Measurements from ENCODE around the gene KLHL35.
"Not testable (repeated sequence)": the region's sequence is repeated elsewhere in the genome, so short reads cannot be mapped to it uniquely, and the experiment has no call there.

Gene KLHL35

GRCh38 chr11:75424396-75424795 is 8.6 kb downstream of the KLHL35 start:
- H3K4me3 ChIP-seq (ENCODE audit: insufficient read depth, low read depth, low read length, poor library complexity, severe bottlenecking): no peak overlapping the region
- no peak for DNase-seq
- no peak overlapping the region for H3K27ac ChIP-seq (ENCODE audit: insufficient read depth, low read length, poor library complexity, severe bottlenecking)
- no peaks in the 10 kb centered on the region for H3K36me3 ChIP-seq (ENCODE audit: control insufficient read depth, insufficient read depth, low read length)
- H3K27me3 ChIP-seq (replicated peaks; ENCODE audit: control insufficient read depth, insufficient read depth, low read length, poor library complexity, severe bottlenecking): no peaks in the 10 kb centered on the region
- no peaks in the 10 kb centered on the region for H3K9me3 ChIP-seq (ENCODE audit: control insufficient read depth, low read length)
- no peaks in the 10 kb centered on the region for H3K4me1 ChIP-seq (ENCODE audit: control insufficient read depth, insufficient read depth, low read length, poor library complexity, severe bottlenecking)

GRCh38 chr11:75423721-75424120 is 9.3 kb downstream of the KLHL35 start:
- no peaks in the 10 kb centered on the region for H3K4me1 ChIP-seq (ENCODE audit: control insufficient read depth, insufficient read depth, low read length, poor library complexity, severe bottlenecking)
- H3K36me3 ChIP-seq (ENCODE audit: control insufficient read depth, insufficient read depth, low read length): no peaks in the 10 kb centered on the region
- H3K4me3 ChIP-seq (ENCODE audit: insufficient read depth, low read depth, low read length, poor library complexity, severe bottlenecking): no peak overlapping the region
- H3K27me3 ChIP-seq (replicated peaks; ENCODE audit: control insufficient read depth, insufficient read depth, low read length, poor library complexity, severe bottlenecking): no peaks in the 10 kb centered on the region
- DNase-seq: no peak
- no peak overlapping the region for H3K27ac ChIP-seq (ENCODE audit: insufficient read depth, low read length, poor library complexity, severe bottlenecking)
- no peaks in the 10 kb centered on the region for H3K9me3 ChIP-seq (ENCODE audit: control insufficient read depth, low read length)

DNA sequence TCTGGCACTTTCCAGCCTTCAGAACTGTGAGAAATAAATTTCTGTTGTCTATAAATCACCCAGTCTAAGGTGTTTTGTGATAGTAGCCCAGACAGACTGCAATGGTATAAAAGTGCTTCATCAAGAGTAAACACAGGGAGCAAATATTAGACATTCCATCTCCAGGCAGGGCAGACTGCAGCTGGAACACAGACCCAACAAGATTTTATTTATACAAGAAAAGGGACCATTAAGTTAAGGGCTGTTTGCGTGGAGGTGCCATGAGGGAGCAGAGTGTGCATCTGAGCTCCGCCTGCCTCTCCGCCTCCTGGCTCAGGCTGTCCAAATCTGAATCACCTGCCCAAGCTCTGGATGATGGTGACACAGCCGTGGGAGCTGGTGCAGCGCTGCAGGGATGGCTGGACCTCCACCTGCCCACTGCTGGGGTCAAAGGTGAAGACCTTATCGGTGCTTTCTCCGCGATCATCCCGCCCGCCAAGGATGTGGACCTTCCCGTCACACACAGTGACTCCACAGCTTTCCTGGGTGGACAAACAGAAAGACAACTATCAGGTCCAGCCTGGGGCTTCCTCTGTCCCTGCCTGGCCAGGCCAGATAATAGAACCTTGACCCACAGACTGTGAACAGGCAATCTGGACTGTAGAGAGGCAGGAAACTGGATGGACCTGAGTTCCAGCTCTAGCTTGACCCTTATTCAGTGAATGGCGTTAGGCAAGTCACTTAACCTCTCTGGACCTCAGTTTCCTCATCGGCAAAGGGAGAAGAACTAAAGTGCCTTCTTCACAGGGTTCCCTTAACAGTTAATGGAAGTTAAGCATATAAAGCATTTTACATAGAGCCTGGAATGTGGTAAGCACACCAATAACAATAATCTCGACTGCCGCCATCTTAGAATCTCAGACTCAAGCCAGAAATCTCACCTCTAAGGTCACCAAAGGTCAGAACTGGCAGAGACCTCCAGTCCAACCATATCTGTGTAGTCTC is 10.5 kb downstream of the KLHL35 start:
- Histone ChIP-seq H3K36me3 (ENCODE audit: control insufficient read depth, insufficient read depth, low read length) (no peaks in the 10 kb centered on the region), H3K4me1 (ENCODE audit: control insufficient read depth, insufficient read depth, low read length, poor library complexity, severe bottlenecking) (no peaks in the 10 kb centered on the region), H3K27ac (ENCODE audit: insufficient read depth, low read length, poor library complexity, severe bottlenecking) (no peak overlapping the region), H3K4me3 (ENCODE audit: insufficient read depth, low read depth, low read length, poor library complexity, severe bottlenecking) (no peak overlapping the region), H3K9me3 (ENCODE audit: control insufficient read depth, low read length) (no peaks in the 10 kb centered on the region), H3K27me3 (replicated peaks; ENCODE audit: control insufficient read depth, insufficient read depth, low read length, poor library complexity, severe bottlenecking) (no peaks in the 10 kb centered on the region)
- DNase-seq: no peak

GRCh38 chr11:75421902-75422247 is 11.1 kb downstream of the KLHL35 start:
- no peaks in the 10 kb centered on the region for H3K36me3 ChIP-seq (ENCODE audit: control insufficient read depth, insufficient read depth, low read length)
- no peak overlapping the region for H3K27ac ChIP-seq (ENCODE audit: insufficient read depth, low read length, poor library complexity, severe bottlenecking)
- no peak for DNase-seq
- H3K4me3 ChIP-seq (ENCODE audit: insufficient read depth, low read depth, low read length, poor library complexity, severe bottlenecking): no peak overlapping the region
- no peaks in the 10 kb centered on the region for H3K4me1 ChIP-seq (ENCODE audit: control insufficient read depth, insufficient read depth, low read length, poor library complexity, severe bottlenecking)
- no peaks in the 10 kb centered on the region for H3K9me3 ChIP-seq (ENCODE audit: control insufficient read depth, low read length)
- H3K27me3 ChIP-seq (replicated peaks; ENCODE audit: control insufficient read depth, insufficient read depth, low read length, poor library complexity, severe bottlenecking): no peaks in the 10 kb centered on the region

GRCh38 chr11:75421035-75421602 is 11.9 kb downstream of the KLHL35 start:
- Histone ChIP-seq H3K4me1 (ENCODE audit: control insufficient read depth, insufficient read depth, low read length, poor library complexity, severe bottlenecking) (no peaks in the 10 kb centered on the region), H3K9me3 (ENCODE audit: control insufficient read depth, low read length) (no peaks in the 10 kb centered on the region), H3K36me3 (ENCODE audit: control insufficient read depth, insufficient read depth, low read length) (no peaks in the 10 kb centered on the region), H3K27ac (ENCODE audit: insufficient read depth, low read length, poor library complexity, severe bottlenecking) (no peak overlapping the region), H3K4me3 (ENCODE audit: insufficient read depth, low read depth, low read length, poor library complexity, severe bottlenecking) (no peak overlapping the region), H3K27me3 (replicated peaks; ENCODE audit: control insufficient read depth, insufficient read depth, low read length, poor library complexity, severe bottlenecking) (no peaks in the 10 kb centered on the region)
- DNase-seq: no peak

DNA sequence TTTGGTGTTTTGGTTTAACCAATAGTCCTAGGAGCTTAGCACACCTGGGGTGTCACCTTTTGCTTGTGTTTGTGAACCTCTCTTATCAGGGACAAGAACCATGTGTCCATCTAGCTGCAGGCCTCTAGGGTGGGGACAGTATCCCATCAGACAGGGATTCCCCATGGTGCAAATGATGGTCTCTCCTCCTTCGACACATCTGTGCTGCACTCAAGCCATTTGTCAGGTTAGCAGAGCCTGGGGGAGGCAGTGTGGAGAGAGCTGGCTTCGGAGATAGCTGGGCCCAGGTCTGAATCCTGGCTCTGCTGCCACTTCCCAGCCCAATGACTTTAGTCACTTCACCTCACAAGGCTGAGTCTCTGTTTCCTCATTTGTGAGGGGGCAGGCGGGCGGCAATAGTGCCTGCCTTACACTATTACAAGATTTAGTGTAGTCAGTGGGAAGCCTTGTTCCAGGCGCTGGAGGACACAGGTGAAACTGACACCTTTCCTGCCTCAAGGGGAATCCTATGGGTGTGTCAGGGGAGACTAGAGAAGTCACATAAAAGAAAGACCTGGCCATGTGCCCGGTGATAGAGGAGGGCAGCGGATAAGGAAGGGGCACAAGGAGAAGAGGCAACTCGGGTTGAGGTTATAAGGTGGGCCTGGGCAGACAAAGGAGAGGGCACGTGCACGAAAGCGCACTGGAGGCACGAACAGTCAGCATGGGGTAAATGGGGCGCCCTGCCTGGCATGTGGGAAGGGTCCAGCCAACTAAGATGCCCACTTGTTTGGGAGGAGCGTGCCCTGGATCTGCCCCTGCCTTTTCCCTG is 12.6 kb downstream of the KLHL35 start:
- Histone ChIP-seq H3K4me1 (ENCODE audit: control insufficient read depth, insufficient read depth, low read length, poor library complexity, severe bottlenecking) (no peaks in the 10 kb centered on the region), H3K9me3 (ENCODE audit: control insufficient read depth, low read length) (no peaks in the 10 kb centered on the region), H3K4me3 (ENCODE audit: insufficient read depth, low read depth, low read length, poor library complexity, severe bottlenecking) (no peak overlapping the region), H3K27ac (ENCODE audit: insufficient read depth, low read length, poor library complexity, severe bottlenecking) (no peak overlapping the region), H3K36me3 (ENCODE audit: control insufficient read depth, insufficient read depth, low read length) (no peaks in the 10 kb centered on the region), H3K27me3 (replicated peaks; ENCODE audit: control insufficient read depth, insufficient read depth, low read length, poor library complexity, severe bottlenecking) (no peaks in the 10 kb centered on the region)
- DNase-seq: no peak

DNA sequence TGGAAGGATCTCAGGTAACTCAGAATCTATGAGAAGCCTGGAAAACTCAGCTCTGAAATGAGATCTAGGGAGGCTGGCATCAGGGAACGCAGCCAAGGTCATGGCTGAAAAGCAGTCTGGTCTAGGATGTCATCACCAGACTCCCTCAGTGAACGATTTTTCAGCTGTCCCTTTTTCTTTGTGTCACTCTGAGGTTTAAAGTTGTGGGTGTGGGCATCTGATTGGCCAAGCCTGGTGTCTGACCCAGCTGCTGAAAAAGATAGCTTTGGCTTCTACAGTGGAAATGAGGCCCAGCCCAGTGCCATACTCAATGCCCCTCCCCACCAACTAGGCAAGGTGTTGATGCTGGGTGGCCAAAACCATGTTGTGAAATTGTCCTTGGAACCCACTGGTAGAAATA is 19.1 kb downstream of the KLHL35 start:
- no peaks in the 10 kb centered on the region for H3K4me1 ChIP-seq (ENCODE audit: control insufficient read depth, insufficient read depth, low read length, poor library complexity, severe bottlenecking)
- H3K27me3 ChIP-seq (replicated peaks; ENCODE audit: control insufficient read depth, insufficient read depth, low read length, poor library complexity, severe bottlenecking): no peaks in the 10 kb centered on the region
- no peak overlapping the region for H3K4me3 ChIP-seq (ENCODE audit: insufficient read depth, low read depth, low read length, poor library complexity, severe bottlenecking)
- peaks cover 15% of the 10 kb centered on the region for H3K36me3 ChIP-seq (ENCODE audit: control insufficient read depth, insufficient read depth, low read length)
- no peaks in the 10 kb centered on the region for H3K9me3 ChIP-seq (ENCODE audit: control insufficient read depth, low read length)
- no peak for DNase-seq
- H3K27ac ChIP-seq (ENCODE audit: insufficient read depth, low read length, poor library complexity, severe bottlenecking): no peak overlapping the region

DNA sequence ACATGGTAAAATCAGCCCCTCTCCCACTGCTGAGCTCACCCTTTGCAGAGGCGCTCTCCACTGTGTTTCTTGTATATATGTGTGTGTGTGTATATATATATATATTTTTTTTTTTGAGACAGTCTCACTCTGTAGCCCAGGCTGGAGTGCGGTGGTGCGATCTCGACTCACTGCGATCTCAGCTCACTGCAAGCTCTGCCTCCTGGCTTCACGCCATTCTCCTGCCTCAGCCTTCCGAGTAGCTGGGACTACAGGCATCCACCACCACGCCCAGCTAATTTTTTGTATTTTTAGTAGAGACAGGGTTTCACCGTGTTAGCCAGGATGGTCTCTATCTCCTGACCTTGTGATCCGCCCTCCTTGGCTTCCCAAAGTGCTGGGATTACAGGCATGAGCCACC is 19.9 kb downstream of the KLHL35 start:
- not testable (repeated sequence) for H3K4me3 ChIP-seq (ENCODE audit: insufficient read depth, low read depth, low read length, poor library complexity, severe bottlenecking); H3K27me3 ChIP-seq (replicated peaks; ENCODE audit: control insufficient read depth, insufficient read depth, low read length, poor library complexity, severe bottlenecking); H3K27ac ChIP-seq (ENCODE audit: insufficient read depth, low read length, poor library complexity, severe bottlenecking); H3K9me3 ChIP-seq (ENCODE audit: control insufficient read depth, low read length); H3K4me1 ChIP-seq (ENCODE audit: control insufficient read depth, insufficient read depth, low read length, poor library complexity, severe bottlenecking); DNase-seq
- peaks cover 15% of the 10 kb centered on the region for H3K36me3 ChIP-seq (ENCODE audit: control insufficient read depth, insufficient read depth, low read length)

DNA sequence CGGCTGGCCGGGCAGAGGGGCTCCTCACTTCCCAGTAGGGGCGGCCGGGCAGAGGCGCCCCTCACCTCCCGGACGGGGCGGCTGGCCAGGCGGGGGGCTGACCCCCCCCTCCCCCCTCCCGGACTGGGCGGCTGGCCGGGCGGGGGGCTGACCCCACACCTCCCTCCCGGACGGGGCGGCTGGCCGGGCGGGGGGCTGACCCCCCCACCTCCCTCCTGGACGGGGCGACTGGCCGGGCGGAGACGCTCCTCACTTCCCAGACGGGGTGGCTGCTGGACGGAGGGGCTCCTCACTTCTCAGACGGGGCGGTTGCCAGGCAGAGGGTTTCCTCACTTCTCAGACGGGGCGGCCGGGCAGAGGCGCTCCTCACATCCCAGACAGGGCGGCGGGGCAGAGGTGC is 23.0 kb downstream of the KLHL35 start:
- not testable (repeated sequence) for H3K9me3 ChIP-seq (ENCODE audit: control insufficient read depth, low read length); H3K4me1 ChIP-seq (ENCODE audit: control insufficient read depth, insufficient read depth, low read length, poor library complexity, severe bottlenecking); DNase-seq; H3K4me3 ChIP-seq (ENCODE audit: insufficient read depth, low read depth, low read length, poor library complexity, severe bottlenecking); H3K27me3 ChIP-seq (replicated peaks; ENCODE audit: control insufficient read depth, insufficient read depth, low read length, poor library complexity, severe bottlenecking); H3K27ac ChIP-seq (ENCODE audit: insufficient read depth, low read length, poor library complexity, severe bottlenecking)
- peaks cover 37% of the 10 kb centered on the region for H3K36me3 ChIP-seq (ENCODE audit: control insufficient read depth, insufficient read depth, low read length)

GRCh38 chr11:75408957-75409219 is 24.1 kb downstream of the KLHL35 start:
- Histone ChIP-seq H3K27ac (ENCODE audit: insufficient read depth, low read length, poor library complexity, severe bottlenecking) (no peak overlapping the region), H3K36me3 (ENCODE audit: control insufficient read depth, insufficient read depth, low read length) (peaks cover 46% of the 10 kb centered on the region), H3K9me3 (ENCODE audit: control insufficient read depth, low read length) (no peaks in the 10 kb centered on the region), H3K4me1 (ENCODE audit: control insufficient read depth, insufficient read depth, low read length, poor library complexity, severe bottlenecking) (no peaks in the 10 kb centered on the region), H3K27me3 (replicated peaks; ENCODE audit: control insufficient read depth, insufficient read depth, low read length, poor library complexity, severe bottlenecking) (no peaks in the 10 kb centered on the region), H3K4me3 (ENCODE audit: insufficient read depth, low read depth, low read length, poor library complexity, severe bottlenecking) (no peak overlapping the region)
- no peak for DNase-seq
